HepG2 (cell line): Measurements from ENCODE around the gene C1orf159. TPM values are rescaled to one million over a fixed set of nuclear protein-coding genes. Genes with fewer than 3 reads are reported as not detected.
"Not testable (repeated sequence)": the region's sequence is repeated elsewhere in the genome, so short reads cannot be mapped to it uniquely, and the experiment has no call there.

Experiments
- ATAC-seq: fragments of 200-7000 bp; cut with Tn5 transposase; 3 replicates; pipeline ENCODE4 v1.9.1; 2020; ENCODE audit warnings: mild to moderate bottlenecking, moderate library complexity
- BruUV-seq: library from RNA; stranded (reverse); fragments of 400-500 nt; replicated peaks from 2 replicates; lab custom pipeline; 2021; lab: Mats Ljungman, UMichigan
- CTCF ChIA-PET: fragments of 300-600 bp; formaldehyde crosslinking; extraction: SDS; loops from one replicate; lab custom pipeline; 2021; ENCODE audit warnings: low total read pairs, inconsistent platforms, low intra/inter-chr PET ratio; lab: Yijun Ruan, JAX
- POLR2A ChIA-PET: fragments of 350-600 bp; sonication (Branson Sonifier 250); formaldehyde crosslinking; loops from one replicate; lab custom pipeline; 2020; ENCODE audit warnings: antibody characterized with exemption, inconsistent platforms; lab: Yijun Ruan, JAX
- DNase-seq: peaks from one replicate; pipeline ENCODE4 v3.0.0-alpha.2; 2015; ENCODE audit warnings: low spot score
- FAIRE-seq: peaks from 3 replicates; lab custom pipeline; 2011; peaks lifted over from hg19 to GRCh38; lab: Jason Lieb, UNC
- H2AFZ ChIP-seq: one replicate; pipeline ENCODE4 v1.6.1; 2011; ENCODE audit warnings: low read length, inconsistent platforms
- H3K27ac ChIP-seq: fragments of 300-600 bp; 3 replicates; pipeline ENCODE4 v1.8.0; 2011; ENCODE audit warnings: mixed run types, mild to moderate bottlenecking, mixed read lengths, low read length, inconsistent platforms; ENCODE audit not compliant: insufficient read depth; ENCODE audit errors: extremely low read length
- H3K27me3 ChIP-seq, 2 experiments: fragments of 200-600 bp in 1 of 2; 2 replicates in 1 of 2; 3 replicates in 1 of 2; pipeline versions ENCODE4 v1.6.0 to v1.8.0; 2011; ENCODE audit warnings: low read length in 2 of 2, mild to moderate bottlenecking in 2 of 2, moderate library complexity in 2 of 2, inconsistent platforms in 1 of 2; ENCODE audit not compliant: insufficient read depth in 2 of 2, control insufficient read depth in 1 of 2
- H3K36me3 ChIP-seq, 2 experiments: fragments of 200-600 bp in 1 of 2; replicated peaks in 1 of 2; 2 replicates in 1 of 2; 3 replicates in 1 of 2; pipeline versions ENCODE4 v1.5.1 to v1.8.0; 2011; ENCODE audit warnings: low read length in 2 of 2, inconsistent platforms in 1 of 2; ENCODE audit not compliant: insufficient read depth in 2 of 2, control insufficient read depth in 1 of 2
- H3K4me1 ChIP-seq: 2 replicates; pipeline ENCODE4 v1.5.1; 2012; ENCODE audit warnings: low read length, inconsistent platforms; ENCODE audit not compliant: insufficient read depth
- H3K4me2 ChIP-seq: 2 replicates; pipeline ENCODE4 v1.6.0; 2011; ENCODE audit warnings: low read depth, low read length, inconsistent platforms
- H3K4me3 ChIP-seq, 3 experiments: fragments of 200-600 bp in 1 of 3; sonication (generic), shearing (Covaris generic) in 1 of 3; replicated peaks in 1 of 3; 2 replicates each; pipeline ENCODE4 v1.5.1; 2011 to 2016; ENCODE audit warnings: low read length in 3 of 3, inconsistent platforms in 2 of 3, low read depth in 2 of 3, mild to moderate bottlenecking in 2 of 3, control low read depth in 1 of 3, mixed read lengths in 1 of 3; ENCODE audit not compliant: insufficient read depth in 1 of 3
- H3K79me2 ChIP-seq: one replicate; pipeline ENCODE4 v1.6.1; 2011; ENCODE audit warnings: low read length, inconsistent platforms; ENCODE audit not compliant: insufficient read depth
- H3K9ac ChIP-seq: 2 replicates; pipeline ENCODE4 v1.6.0; 2011; ENCODE audit warnings: mild to moderate bottlenecking, low read depth, low read length, inconsistent platforms; ENCODE audit not compliant: insufficient read depth
- H3K9me3 ChIP-seq: 2 replicates; pipeline ENCODE4 v1.5.1; 2012; ENCODE audit warnings: mild to moderate bottlenecking, low read length
- H4K20me1 ChIP-seq: 2 replicates; pipeline ENCODE4 v1.6.0; 2011; ENCODE audit warnings: inconsistent platforms, mild to moderate bottlenecking, low read length, moderate library complexity; ENCODE audit not compliant: insufficient read depth
- ZNF687 ChIP-seq: sonication (generic); formaldehyde crosslinking; IDR thresholded peaks from 2 replicates; pipeline ENCODE4 v1.5.1; 2020; ENCODE audit warnings: mild to moderate bottlenecking, missing genetic modification reagents, moderate library complexity
- WGBS: methylation state at CpG from one replicate; pipeline ENCODE4 v1.1.6; 2017; ENCODE audit warnings: low lambda C conversion rate; 5-methylcytosine and 5-hydroxymethylcytosine counted together
- in situ Hi-C: cut with HindIII; loops from 2 replicates; pipeline ENCODE4 v1.10.0; 2017; ENCODE audit warnings: low pct_unique_long_range_greater_than_20kb; ENCODE audit not compliant: extremely low pct_ligation_motif_present
- intact Hi-C: fragments of 100-400 bp; cut with micrococcal nuclease; formaldehyde crosslinking; loops from one replicate; pipeline ENCODE4 v1.10.0; 2022; ENCODE audit not compliant: unreplicated experiment
- polyA plus RNA-seq, 8 experiments: library from polyadenylated mRNA; depleted of rRNA in 3 of 8; stranded (reverse) in 7 of 8; unstranded in 1 of 8; fragments of >200 nt; fragmentation: Illumina TruSeq in 4 of 8; extraction: Trizol in 4 of 8; gene quantifications; 2 replicates each; pipeline versions ENCODE4 v1.2.1 to v1.2.3, GENCODE V29; 2011 to 2016; ENCODE audit warnings: low read depth in 4 of 8, missing spikeins in 1 of 8, mixed read lengths in 1 of 8; ENCODE audit not compliant: insufficient read depth in 1 of 8
- total RNA-seq, 5 experiments: library from RNA; depleted of rRNA; stranded (reverse); fragments of >200 nt; fragmentation: Illumina TruSeq; extraction: Trizol; gene quantifications; 2 replicates each; pipeline ENCODE4 v1.2.3, GENCODE V29; 2016; ENCODE audit warnings: low read depth in 1 of 5

C1orf159 gene
- total and polyA plus RNA-seq, 2 of the 13 experiments (the other 11 are each of a cell fraction or from before 2014, with no cell fraction given) = 3.8 to 6.7 TPM

DNA sequence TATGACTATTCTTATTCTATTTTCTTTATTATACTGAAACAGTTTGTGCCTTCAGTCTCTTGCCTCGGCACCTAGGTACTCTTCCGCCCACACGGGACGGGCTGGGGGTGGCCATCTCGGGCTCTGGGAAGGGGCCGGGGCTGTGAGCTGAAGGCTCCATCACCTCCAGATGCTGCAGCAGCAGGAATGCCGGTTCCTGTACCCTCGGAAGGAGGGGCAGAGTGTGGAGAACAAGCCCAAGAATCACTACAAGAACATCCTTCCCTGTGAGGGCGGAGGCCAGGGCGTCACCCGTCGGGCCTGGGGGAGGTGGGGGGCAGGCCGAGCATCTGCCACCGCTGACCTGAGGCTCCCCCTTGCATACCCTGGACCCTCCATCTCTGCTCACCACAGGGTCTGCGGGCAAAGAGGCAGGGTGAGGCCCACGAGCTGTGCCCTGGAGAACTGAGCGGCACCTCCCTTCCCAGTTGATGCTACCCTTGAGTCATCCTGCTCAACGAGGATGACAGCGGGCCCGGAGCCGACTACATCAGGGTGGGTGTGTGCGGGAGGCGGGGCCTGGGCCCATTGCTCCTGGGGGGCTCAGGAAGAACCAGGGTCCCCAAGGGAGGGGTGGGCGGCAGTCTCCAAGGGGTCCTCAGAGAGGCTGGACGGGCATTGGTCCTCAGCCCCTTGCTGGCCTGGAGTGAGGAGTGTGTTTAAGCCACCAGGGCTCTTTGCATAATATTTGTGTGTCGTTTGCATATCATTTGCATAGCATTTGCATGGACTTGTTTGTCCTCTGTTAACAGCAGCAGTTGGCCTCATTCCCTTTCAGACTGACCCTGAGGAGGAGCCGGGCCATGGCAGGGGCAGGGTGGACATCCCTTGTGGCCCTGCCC lies 49.2 kb downstream of the C1orf159 start (continued):
- TF ChIP-seq ZNF687 (CRISPR knock-in tag) = 0 out of 2 replicates have a peak, but pooled peaks have one; percentile 11

- 56% methylated on average over 7 of the region's 11 CpGs for WGBS
- H3K27ac ChIP-seq, intact Hi-C loops, in situ Hi-C loops, CTCF ChIA-PET, H3K4me3 ChIP-seq, BruUV-seq, ATAC-seq, H4K20me1 ChIP-seq, H3K79me2 ChIP-seq, FAIRE-seq, H3K9ac ChIP-seq, DNase-seq, H3K36me3 ChIP-seq, H3K9me3 ChIP-seq, H2AFZ ChIP-seq: not testable (repeated sequence)
- POLR2A ChIA-PET = interaction anchor here (2.5 kb wide), 1 partner anchor 14 kb away, joined by 11 read pairs; no protein-coding TSS in a partner anchor
- Histone ChIP-seq H3K4me1 (peaks cover 49% of the 10 kb centered on the region), H3K27me3 (peaks cover 3 to 15% of the 10 kb centered on the region in 2 experiments; a peak in 4 of 5 replicates), H3K4me2 (peak overlapping the region; percentile 53; the same call in 1 of the 2 replicates)
Measured at GRCh38 chr1:1065940-1066304, 50.0 kb downstream of the C1orf159 start.
